GM12864 (cell line): ENCODE measurements around the gene HOXB1.

Source experiments
- DNase-seq: peaks from one replicate; pipeline ENCODE4 v3.0.0-alpha.2; 2011; ENCODE audit warnings: low read depth
- H3K4me3 ChIP-seq: 2 replicates; pipeline ENCODE4 v1.5.1; 2011; ENCODE audit warnings: mild to moderate bottlenecking, low read depth, low read length, control low read depth
- TF ChIP-seq, protein P1 (sequence below): IDR thresholded peaks from 2 replicates; pipeline ENCODE4 v1.5.1; 2011; ENCODE audit warnings: low read depth, mild to moderate bottlenecking, moderate library complexity, low read length, control low read depth, inconsistent platforms; ENCODE audit errors: missing control alignments

Gene HOXB1

DNA sequence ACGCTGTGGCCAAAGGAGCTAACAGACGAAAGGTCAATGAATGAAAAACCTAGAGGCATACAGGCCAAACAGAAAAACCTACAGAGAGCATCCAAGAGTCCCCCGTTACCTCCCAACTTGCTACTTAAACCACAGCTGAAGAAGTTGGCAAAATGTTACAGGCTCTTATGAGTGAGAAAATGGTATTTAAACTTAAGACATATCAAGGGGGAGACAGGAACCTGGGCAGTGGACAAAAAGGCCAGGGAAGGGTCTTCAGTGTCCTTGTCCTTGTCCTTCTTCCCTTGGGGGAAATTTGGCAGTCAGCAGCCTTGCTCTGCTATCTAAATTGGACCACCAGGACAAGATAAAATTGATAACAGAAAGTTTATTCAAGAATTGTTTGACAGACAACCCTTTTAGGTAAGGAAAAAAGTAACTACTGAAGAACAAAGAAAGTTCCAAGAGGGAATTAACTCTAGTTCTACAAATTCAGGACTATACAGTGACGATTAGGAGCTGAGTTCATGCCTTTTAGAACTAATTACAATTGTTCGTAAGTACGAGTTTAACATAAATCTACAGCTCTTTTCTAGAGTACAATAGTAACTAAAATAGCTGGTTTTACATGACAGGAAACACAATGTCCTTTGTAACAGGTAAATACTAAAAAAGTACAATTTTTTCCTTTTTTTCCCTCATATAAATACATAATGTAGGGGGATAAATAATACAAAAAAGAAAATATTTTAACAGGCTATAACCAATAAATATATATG is 17.9 kb upstream of the HOXB1 start:
- DNase-seq, result no peak
- TF ChIP-seq, protein P1, sequence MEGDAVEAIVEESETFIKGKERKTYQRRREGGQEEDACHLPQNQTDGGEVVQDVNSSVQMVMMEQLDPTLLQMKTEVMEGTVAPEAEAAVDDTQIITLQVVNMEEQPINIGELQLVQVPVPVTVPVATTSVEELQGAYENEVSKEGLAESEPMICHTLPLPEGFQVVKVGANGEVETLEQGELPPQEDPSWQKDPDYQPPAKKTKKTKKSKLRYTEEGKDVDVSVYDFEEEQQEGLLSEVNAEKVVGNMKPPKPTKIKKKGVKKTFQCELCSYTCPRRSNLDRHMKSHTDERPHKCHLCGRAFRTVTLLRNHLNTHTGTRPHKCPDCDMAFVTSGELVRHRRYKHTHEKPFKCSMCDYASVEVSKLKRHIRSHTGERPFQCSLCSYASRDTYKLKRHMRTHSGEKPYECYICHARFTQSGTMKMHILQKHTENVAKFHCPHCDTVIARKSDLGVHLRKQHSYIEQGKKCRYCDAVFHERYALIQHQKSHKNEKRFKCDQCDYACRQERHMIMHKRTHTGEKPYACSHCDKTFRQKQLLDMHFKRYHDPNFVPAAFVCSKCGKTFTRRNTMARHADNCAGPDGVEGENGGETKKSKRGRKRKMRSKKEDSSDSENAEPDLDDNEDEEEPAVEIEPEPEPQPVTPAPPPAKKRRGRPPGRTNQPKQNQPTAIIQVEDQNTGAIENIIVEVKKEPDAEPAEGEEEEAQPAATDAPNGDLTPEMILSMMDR, result no peak
- no peak overlapping the region for H3K4me3 ChIP-seq

DNA sequence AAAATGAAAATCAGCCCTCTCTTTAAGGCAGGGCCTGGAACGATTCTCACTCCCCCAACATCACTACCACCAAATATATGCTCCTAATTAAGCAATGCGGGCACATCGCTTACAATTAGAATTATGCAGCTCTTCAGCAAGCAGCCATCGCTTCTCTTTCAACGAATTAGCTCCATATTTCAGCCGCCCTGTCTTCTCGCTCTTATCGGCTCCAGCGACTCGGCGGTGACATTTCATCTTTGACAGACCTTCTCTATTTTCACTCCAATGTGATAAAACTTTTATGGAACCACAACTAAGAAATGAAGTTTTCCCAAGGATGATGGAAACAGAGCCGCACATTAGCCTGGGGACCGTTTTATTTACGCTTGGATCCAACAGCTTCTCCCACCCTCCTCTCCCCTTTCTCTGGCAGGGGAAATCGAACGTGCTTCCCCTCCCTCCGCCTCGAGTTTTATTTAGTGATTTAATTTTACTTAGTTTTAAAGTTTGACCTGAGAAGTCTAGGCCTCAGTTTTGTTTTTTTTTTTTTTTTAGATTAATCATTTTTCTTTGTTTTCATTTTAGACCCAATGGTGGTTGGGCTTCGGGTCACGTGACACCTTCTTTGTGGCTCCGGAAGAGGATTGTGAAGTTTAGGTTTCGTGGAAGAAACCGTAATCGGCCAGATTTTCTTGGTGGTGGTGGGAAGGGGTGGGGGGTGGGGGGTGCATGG is 17.2 kb upstream of the HOXB1 start:
- no peak for DNase-seq
- TF ChIP-seq, protein P1, result no peak
- H3K4me3 ChIP-seq, result no peak overlapping the region

DNA sequence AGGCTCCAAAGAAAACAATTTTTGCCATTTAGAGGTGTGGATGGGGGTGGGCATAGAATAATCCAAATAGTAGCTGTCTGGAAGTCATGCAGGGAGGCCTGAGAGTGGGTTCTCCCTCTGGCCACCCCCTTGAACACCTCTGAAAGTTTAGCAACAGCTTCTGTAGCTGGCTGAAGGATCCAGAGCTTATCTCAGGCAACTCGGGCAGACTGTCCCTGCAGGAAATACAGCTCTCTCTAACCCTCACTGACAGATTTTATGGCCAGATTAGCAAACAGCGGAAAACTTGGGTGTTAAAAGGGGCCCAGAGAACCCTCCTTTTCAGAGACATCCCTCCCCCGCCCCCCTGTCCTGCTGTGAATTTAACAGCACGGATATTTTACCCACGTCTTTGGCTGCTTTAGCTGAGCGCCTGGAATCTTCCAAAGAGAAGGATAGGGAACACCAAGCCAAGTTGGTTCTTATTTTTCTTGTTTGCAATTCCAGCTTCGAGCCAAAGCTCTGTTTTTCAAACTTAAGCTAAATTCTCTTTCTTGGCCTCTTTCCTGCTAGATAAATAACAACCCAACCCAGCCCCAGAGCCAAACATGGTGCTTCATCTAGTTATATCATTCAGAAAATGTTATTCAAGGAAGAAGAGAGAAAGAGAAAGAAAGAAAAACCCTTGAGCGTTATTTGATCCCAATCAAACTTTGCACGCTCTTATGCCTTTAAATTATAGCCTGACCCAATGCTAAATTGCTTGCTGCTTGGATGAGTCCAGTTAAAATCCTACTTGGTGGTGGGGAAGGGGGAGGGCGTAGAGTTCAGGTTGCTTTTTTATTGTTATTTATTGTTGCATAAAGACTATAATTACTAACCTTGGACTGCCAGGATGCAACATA is 16.4 kb upstream of the HOXB1 start:
- no peak overlapping the region for H3K4me3 ChIP-seq
- TF ChIP-seq, protein P1, result no peak
- no peak for DNase-seq

DNA sequence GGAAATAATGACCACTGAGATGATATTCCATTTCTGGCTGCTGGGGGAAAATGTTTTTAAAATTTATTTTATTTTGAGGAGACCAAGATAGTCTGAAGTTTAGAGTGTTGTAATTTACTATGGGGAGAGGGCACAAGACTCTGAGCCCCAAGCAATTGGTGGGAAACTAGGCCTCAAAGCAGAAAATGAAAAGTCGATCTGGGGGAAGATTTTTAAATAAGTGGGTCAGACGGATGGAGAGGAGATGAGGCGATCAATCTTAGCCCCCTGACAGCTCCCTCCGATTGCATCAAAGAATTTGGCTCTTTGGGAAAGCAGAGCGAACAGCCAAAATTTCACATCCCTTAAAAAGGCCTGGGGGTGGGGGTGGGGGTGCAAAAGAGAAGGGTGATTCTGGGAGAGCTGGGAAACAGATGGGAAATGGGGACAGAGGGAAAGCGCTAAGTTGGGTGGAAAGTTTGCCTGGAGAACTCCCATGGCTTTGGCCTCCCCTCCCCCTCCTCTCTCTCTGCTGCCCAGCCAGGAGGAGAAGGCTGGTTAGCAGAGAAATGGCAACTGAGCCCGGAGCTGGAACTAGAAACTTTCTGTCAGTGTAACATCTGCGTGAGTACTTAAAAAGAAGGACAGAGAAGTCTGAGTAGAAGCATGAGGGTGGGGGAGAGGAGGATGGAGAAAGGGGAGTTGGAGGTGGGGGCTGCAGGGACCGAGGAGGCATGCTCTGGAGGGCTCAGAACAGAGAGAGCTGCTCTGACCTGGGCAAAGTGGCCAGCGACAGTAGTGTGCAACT is 15.5 kb upstream of the HOXB1 start:
- TF ChIP-seq, protein P1, result no peak
- DNase-seq, result no peak
- H3K4me3 ChIP-seq, result no peak overlapping the region

DNA sequence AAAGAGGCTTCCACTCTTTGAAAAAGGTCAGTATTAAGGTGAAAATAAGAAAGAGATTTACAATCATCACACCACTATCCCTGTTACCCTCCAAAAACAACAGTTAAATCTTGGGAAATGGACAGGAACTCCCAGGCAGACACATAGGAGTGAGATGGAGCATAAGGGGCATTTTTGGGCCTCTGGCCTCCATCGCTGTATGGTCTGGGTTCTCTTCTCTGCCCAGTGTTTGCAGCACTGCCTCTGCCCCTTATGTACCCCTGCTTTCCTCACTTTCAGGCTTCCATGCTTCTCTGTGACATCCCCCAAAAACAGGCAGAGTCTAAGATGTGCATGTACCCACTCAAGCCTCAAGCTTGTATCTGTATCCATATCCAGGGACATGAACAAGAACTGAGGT is 14.7 kb upstream of the HOXB1 start:
- no peak for DNase-seq
- H3K4me3 ChIP-seq, result no peak overlapping the region
- TF ChIP-seq, protein P1, result no peak

DNA sequence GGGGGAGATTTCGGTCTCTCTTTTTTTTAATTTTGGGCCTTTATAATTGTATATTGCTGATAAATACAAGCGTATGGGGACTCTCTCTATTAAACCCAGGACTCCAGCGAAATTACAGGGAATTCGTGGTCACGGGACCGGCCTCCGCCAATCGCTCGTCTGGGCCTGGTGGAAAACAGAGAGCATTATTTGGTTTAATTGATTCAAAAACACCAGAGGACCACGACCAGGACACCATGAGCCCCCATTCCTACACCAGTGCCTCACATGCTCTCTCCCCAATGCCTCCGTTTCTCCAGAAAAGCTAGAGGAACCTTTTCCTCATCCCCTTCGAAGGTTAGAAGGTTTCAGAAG is 14.2 kb upstream of the HOXB1 start, which contains the start of gene HOXB2:
TSS of gene HOXB2 (minus strand) at position 88 of the 354 bp plus-strand sequence. CDS start 198 bp downstream, outside the sequence.
- TF ChIP-seq, protein P1, result no peak
- H3K4me3 ChIP-seq, result peak within 1 kb of the TSS; percentile 55
- no peak for DNase-seq
